Astrocyte (in vitro differentiated cells and primary cell): ENCODE data around the gene RRBP1. TPM values are rescaled to one million over a fixed set of nuclear protein-coding genes. Genes with fewer than 3 reads are reported as not detected.

Source experiments
- DNase-seq: peaks from one replicate; pipeline ENCODE4 v3.0.0-alpha.2; 2010; ENCODE audit warnings: low read depth
- FAIRE-seq: peaks from 2 replicates; lab custom pipeline; 2011; peaks lifted over from hg19 to GRCh38; lab: Jason Lieb, UNC
- H2AFZ ChIP-seq: 2 replicates; pipeline ENCODE4 v1.6.0; 2012; ENCODE audit warnings: low read depth, low read length, inconsistent platforms
- H3K27ac ChIP-seq: 2 replicates; pipeline ENCODE4 v1.5.1; 2011; ENCODE audit warnings: low read depth, low read length, inconsistent platforms
- H3K27me3 ChIP-seq: 2 replicates; pipeline ENCODE4 v1.6.0; 2011; ENCODE audit warnings: low read length, inconsistent platforms; ENCODE audit not compliant: insufficient read depth
- H3K36me3 ChIP-seq: 2 replicates; pipeline ENCODE4 v1.5.1; 2011; ENCODE audit warnings: low read length, inconsistent platforms; ENCODE audit not compliant: insufficient read depth
- H3K4me1 ChIP-seq: 2 replicates; pipeline ENCODE4 v1.5.1; 2011; ENCODE audit warnings: low read length, inconsistent platforms; ENCODE audit not compliant: insufficient read depth
- H3K4me2 ChIP-seq: 2 replicates; pipeline ENCODE4 v1.6.0; 2012; ENCODE audit warnings: low read length, inconsistent platforms
- H3K4me3 ChIP-seq: 2 replicates; pipeline ENCODE4 v1.5.1; 2011; ENCODE audit warnings: low read depth, mild to moderate bottlenecking, low read length, inconsistent platforms; ENCODE audit not compliant: insufficient read depth
- H3K79me2 ChIP-seq: 2 replicates; pipeline ENCODE4 v1.6.0; 2012; ENCODE audit warnings: mild to moderate bottlenecking, low read length, inconsistent platforms; ENCODE audit not compliant: insufficient read depth
- H3K9ac ChIP-seq: 2 replicates; pipeline ENCODE4 v1.6.0; 2012; ENCODE audit warnings: mild to moderate bottlenecking, low read length, inconsistent platforms
- H3K9me3 ChIP-seq: 2 replicates; pipeline ENCODE4 v1.5.1; 2012; ENCODE audit warnings: low read depth, mild to moderate bottlenecking, low read length, inconsistent platforms; ENCODE audit not compliant: insufficient read depth
- H4K20me1 ChIP-seq: 2 replicates; pipeline ENCODE4 v1.6.0; 2012; ENCODE audit warnings: low read length, inconsistent platforms; ENCODE audit not compliant: insufficient read depth
- H3K27ac Mint-ChIP-seq: one replicate; pipeline ENCODE4 v1.8.0; 2021; ENCODE audit warnings: mild to moderate bottlenecking, mixed read lengths; ENCODE audit not compliant: unreplicated experiment
- H3K27me3 Mint-ChIP-seq: one replicate; pipeline ENCODE4 v1.8.0; 2021; ENCODE audit warnings: low read depth, mixed read lengths; ENCODE audit not compliant: unreplicated experiment
- H3K36me3 Mint-ChIP-seq: one replicate; pipeline ENCODE4 v1.8.0; 2021; ENCODE audit warnings: low read depth, mixed read lengths; ENCODE audit not compliant: unreplicated experiment
- H3K4me1 Mint-ChIP-seq: one replicate; pipeline ENCODE4 v1.8.0; 2021; ENCODE audit warnings: low read depth, mixed read lengths; ENCODE audit not compliant: unreplicated experiment
- H3K4me3 Mint-ChIP-seq: one replicate; pipeline ENCODE4 v1.8.0; 2021; ENCODE audit warnings: mild to moderate bottlenecking, moderate library complexity, mixed read lengths; ENCODE audit not compliant: unreplicated experiment
- H3K9me3 Mint-ChIP-seq: one replicate; pipeline ENCODE4 v1.8.0; 2021; ENCODE audit warnings: mild to moderate bottlenecking, mixed read lengths; ENCODE audit not compliant: unreplicated experiment
- EZH2 ChIP-seq: IDR thresholded peaks from 2 replicates; pipeline ENCODE4 v1.6.1; 2012; ENCODE audit warnings: mild to moderate bottlenecking, low read length, inconsistent platforms; ENCODE audit not compliant: insufficient read depth
- total RNA-seq: library from RNA; stranded (reverse); gene quantifications from 2 replicates; pipeline ENCODE4 v1.2.1, GENCODE V29; 2021
- TF ChIP-seq, protein P1 (sequence below): IDR thresholded peaks from 2 replicates; pipeline ENCODE4 v1.5.1; 2011; ENCODE audit warnings: low read depth, mild to moderate bottlenecking, inconsistent platforms, low read length, moderate library complexity; ENCODE audit not compliant: insufficient read depth

RRBP1 gene
- total RNA-seq, 1 donor from 2014 or later = 347 TPM

DNA sequence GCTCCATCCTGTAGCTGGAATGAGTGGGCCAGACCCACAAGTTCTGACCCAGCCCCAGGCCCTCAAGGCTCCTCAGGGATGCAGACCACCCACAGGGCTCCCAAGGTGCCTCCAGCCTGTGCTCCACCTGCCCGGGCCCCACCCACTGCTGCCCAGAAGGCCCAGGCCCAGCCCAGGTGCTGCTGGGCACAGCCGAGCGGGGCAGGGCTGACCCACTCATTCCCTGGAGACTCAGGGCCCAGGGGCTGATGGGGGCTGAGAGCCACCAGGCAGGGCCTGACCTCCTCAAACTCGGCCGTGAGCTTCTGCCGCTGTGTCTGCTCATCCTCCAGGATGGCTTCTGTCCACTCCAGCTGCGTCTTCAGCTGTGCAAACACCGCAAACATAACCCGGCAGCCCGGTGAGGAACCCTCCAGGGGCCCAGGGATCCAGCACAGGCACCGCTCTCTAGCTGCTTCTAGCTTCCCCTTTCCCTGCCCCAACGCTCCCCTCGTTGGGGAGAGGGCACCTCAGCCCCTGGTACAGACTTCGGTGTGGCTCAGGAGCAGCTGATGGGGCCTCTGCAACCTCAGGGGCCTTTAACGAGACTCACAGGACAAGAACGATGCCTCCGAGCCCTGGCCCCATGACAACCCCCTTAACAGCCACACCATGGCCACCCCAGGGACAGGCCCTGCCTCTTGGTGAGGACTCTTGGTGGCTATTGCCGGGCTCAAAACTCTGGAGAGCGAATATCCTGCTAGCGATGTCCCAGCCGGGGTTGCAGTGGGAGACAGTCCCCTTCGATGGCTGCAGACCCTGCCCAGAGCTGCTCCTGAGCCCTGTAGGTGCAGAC lies 66.2 kb downstream of the RRBP1 start:
- no peak overlapping the region for H3K27ac Mint-ChIP-seq
- no peak overlapping the region for H3K9ac ChIP-seq
- H2AFZ ChIP-seq = no peak overlapping the region
- H3K9me3 Mint-ChIP-seq = no peaks in the 10 kb centered on the region
- H3K9me3 ChIP-seq = no peaks in the 10 kb centered on the region
- H3K4me3 Mint-ChIP-seq = no peak overlapping the region
- no peak overlapping the region for H3K4me2 ChIP-seq
- no peak overlapping the region for H3K27ac ChIP-seq
- FAIRE-seq (no peak), DNase-seq (no peak)
- no peaks in the 10 kb centered on the region for H3K79me2 ChIP-seq
- peaks cover 98% of the 10 kb centered on the region for H4K20me1 ChIP-seq
- H3K36me3 ChIP-seq = peaks cover 38% of the 10 kb centered on the region
- H3K36me3 Mint-ChIP-seq = peaks cover 4% of the 10 kb centered on the region
- peaks cover 7% of the 10 kb centered on the region for H3K4me1 Mint-ChIP-seq
- H3K4me3 ChIP-seq = no peak overlapping the region
- TF ChIP-seq, protein P1, sequence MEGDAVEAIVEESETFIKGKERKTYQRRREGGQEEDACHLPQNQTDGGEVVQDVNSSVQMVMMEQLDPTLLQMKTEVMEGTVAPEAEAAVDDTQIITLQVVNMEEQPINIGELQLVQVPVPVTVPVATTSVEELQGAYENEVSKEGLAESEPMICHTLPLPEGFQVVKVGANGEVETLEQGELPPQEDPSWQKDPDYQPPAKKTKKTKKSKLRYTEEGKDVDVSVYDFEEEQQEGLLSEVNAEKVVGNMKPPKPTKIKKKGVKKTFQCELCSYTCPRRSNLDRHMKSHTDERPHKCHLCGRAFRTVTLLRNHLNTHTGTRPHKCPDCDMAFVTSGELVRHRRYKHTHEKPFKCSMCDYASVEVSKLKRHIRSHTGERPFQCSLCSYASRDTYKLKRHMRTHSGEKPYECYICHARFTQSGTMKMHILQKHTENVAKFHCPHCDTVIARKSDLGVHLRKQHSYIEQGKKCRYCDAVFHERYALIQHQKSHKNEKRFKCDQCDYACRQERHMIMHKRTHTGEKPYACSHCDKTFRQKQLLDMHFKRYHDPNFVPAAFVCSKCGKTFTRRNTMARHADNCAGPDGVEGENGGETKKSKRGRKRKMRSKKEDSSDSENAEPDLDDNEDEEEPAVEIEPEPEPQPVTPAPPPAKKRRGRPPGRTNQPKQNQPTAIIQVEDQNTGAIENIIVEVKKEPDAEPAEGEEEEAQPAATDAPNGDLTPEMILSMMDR = no peak
- TF ChIP-seq EZH2 = no peak
- no peaks in the 10 kb centered on the region for H3K27me3 Mint-ChIP-seq
- H3K27me3 ChIP-seq = no peaks in the 10 kb centered on the region
- H3K4me1 ChIP-seq = peaks cover 13% of the 10 kb centered on the region

DNA sequence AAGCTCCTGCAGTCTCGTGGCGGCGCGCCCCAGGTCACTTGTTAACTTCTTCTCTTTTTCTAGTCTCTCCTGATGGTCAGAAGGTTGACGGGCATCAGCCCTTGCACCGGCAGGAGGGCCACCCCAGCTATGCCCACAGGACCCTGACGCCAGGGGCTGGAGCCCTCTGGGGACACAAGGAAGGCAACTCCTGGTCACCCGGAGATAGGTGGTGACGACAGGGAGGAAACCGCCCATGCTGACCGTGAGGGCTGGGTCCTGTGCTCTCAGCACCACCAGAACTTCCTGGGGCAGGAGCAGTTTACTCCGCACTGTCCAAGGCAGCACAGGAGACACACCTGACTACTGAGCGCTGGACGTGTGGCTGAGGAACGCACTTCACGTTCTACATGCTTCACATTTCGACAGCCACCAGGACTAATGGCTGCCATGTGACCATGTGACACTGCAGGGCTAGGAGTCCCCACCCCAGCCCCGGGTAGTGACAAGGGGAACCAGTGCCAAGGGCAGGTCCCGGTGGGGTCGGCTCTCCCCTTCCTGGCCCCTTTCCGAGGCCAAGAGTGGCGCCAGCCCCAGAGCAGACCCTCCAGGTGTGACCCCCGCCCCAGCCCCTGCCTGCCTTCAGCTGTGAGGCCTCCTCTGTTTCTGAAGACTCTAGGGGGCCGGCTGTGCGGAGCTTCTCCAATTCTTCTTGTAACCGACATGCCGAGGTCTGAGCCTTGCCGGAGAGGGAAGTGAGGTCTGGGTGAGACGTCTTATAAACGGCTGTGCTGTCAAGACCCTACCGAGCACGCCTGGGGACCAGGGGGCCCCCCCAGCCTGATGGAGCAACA lies 67.0 kb downstream of the RRBP1 start:
- peaks cover 8% of the 10 kb centered on the region for H3K4me1 Mint-ChIP-seq
- TF ChIP-seq, protein P1 = no peak
- no peak for TF ChIP-seq EZH2
- H3K4me3 ChIP-seq = no peak overlapping the region
- H3K36me3 ChIP-seq = peaks cover 35% of the 10 kb centered on the region
- H3K79me2 ChIP-seq = no peaks in the 10 kb centered on the region
- no peaks in the 10 kb centered on the region for H3K27me3 Mint-ChIP-seq
- no peak overlapping the region for H3K4me3 Mint-ChIP-seq
- H2AFZ ChIP-seq = no peak overlapping the region
- H3K27ac Mint-ChIP-seq = no peak overlapping the region
- FAIRE-seq (no peak), DNase-seq (no peak)
- no peak overlapping the region for H3K9ac ChIP-seq
- peaks cover 13% of the 10 kb centered on the region for H3K4me1 ChIP-seq
- H3K27ac ChIP-seq = no peak overlapping the region
- no peaks in the 10 kb centered on the region for H3K9me3 Mint-ChIP-seq
- peaks cover 99% of the 10 kb centered on the region for H4K20me1 ChIP-seq
- no peak overlapping the region for H3K4me2 ChIP-seq
- no peaks in the 10 kb centered on the region for H3K9me3 ChIP-seq
- no peaks in the 10 kb centered on the region for H3K27me3 ChIP-seq
- peaks cover 4% of the 10 kb centered on the region for H3K36me3 Mint-ChIP-seq
